NCI-H446 (cell line): ENCODE measurements around the gene ADAMTS12.

Source experiments
- DNase-seq, 2 experiments: peaks; one replicate each; lab custom pipeline; 2025; lab: John Stamatoyannopoulos, UW

The ADAMTS12 gene

GRCh38 chr5:33846851-33847250 lies 44.9 kb downstream of the ADAMTS12 start:
- DNase-seq: no peak

GRCh38 chr5:33843579-33843978 lies 48.2 kb downstream of the ADAMTS12 start:
- DNase-seq: no peak

- DNase-seq: no peak
Observed at GRCh38 chr5:33842456-33842855, 49.3 kb downstream of the ADAMTS12 start.

- DNase-seq: no peak
Observed at GRCh38 chr5:33841891-33842290, 49.9 kb downstream of the ADAMTS12 start.

GRCh38 chr5:33840927-33841547 lies 50.8 kb downstream of the ADAMTS12 start:
- DNase-seq: no peak

- no peak for DNase-seq
Observed at GRCh38 chr5:33837301-33837700, 54.5 kb downstream of the ADAMTS12 start.

- no peak for DNase-seq
Observed at GRCh38 chr5:33834334-33834733, 57.5 kb downstream of the ADAMTS12 start.

GRCh38 chr5:33833237-33833575 lies 58.6 kb downstream of the ADAMTS12 start:
- DNase-seq: no peak

- DNase-seq: no peak
Observed at GRCh38 chr5:33832404-33833236, 59.2 kb downstream of the ADAMTS12 start.

GRCh38 chr5:33831041-33831440 lies 60.7 kb downstream of the ADAMTS12 start:
- DNase-seq: no peak

- DNase-seq: no peak
Observed at GRCh38 chr5:33829430-33829829, 62.4 kb downstream of the ADAMTS12 start.

GRCh38 chr5:33828626-33829308 lies 63.0 kb downstream of the ADAMTS12 start:
- no peak for DNase-seq

- no peak for DNase-seq
Observed at GRCh38 chr5:33827885-33828284, 63.9 kb downstream of the ADAMTS12 start.

GRCh38 chr5:33827018-33827707 lies 64.6 kb downstream of the ADAMTS12 start:
- no peak for DNase-seq

- no peak for DNase-seq
Observed at GRCh38 chr5:33824516-33825195, 67.1 kb downstream of the ADAMTS12 start.

GRCh38 chr5:33817301-33817700 lies 74.5 kb downstream of the ADAMTS12 start:
- DNase-seq: no peak

GRCh38 chr5:33816791-33817190 lies 75.0 kb downstream of the ADAMTS12 start:
- no peak for DNase-seq

- no peak for DNase-seq
Observed at GRCh38 chr5:33812746-33813145, 79.0 kb downstream of the ADAMTS12 start.

- no peak for DNase-seq
Observed at GRCh38 chr5:33810491-33811120, 81.2 kb downstream of the ADAMTS12 start.

- no peak for DNase-seq
Observed at GRCh38 chr5:33809936-33810335, 81.9 kb downstream of the ADAMTS12 start.

GRCh38 chr5:33808699-33809098 lies 83.1 kb downstream of the ADAMTS12 start:
- DNase-seq: no peak
